Neuronal stem cell (in vitro differentiated cells): ENCODE results near the gene SUGCT.
"Not testable (repeated sequence)": the region's sequence is repeated elsewhere in the genome, so short reads cannot be mapped to it uniquely, and the experiment has no call there.

Experiments
- DNase-seq: peaks from one replicate; pipeline ENCODE4 v3.0.0-alpha.2; 2013; ENCODE audit warnings: low spot score
- H2AFZ ChIP-seq: one replicate; pipeline ENCODE4 v1.6.1; 2013; ENCODE audit warnings: mild to moderate bottlenecking, low read length, inconsistent platforms
- H2AK5ac ChIP-seq: 2 replicates; pipeline ENCODE4 v1.6.1; 2013; ENCODE audit warnings: low read depth, mild to moderate bottlenecking, inconsistent platforms, low read length, moderate library complexity, mixed read lengths
- H2BK120ac ChIP-seq: 2 replicates; pipeline ENCODE4 v1.6.1; 2013; ENCODE audit warnings: low read depth, mild to moderate bottlenecking, inconsistent platforms, low read length, moderate library complexity, mixed read lengths
- H2BK12ac ChIP-seq: one replicate; pipeline ENCODE4 v1.6.1; 2013; ENCODE audit warnings: low read length, inconsistent platforms
- H2BK15ac ChIP-seq: 2 replicates; pipeline ENCODE4 v1.6.1; 2013; ENCODE audit warnings: mild to moderate bottlenecking, low read length, inconsistent platforms, mixed read lengths
- H2BK5ac ChIP-seq: one replicate; pipeline ENCODE4 v1.6.1; 2013; ENCODE audit warnings: inconsistent platforms, mild to moderate bottlenecking, low read length, moderate library complexity
- H3K14ac ChIP-seq: one replicate; pipeline ENCODE4 v1.6.1; 2013; ENCODE audit warnings: low read length, inconsistent platforms
- H3K18ac ChIP-seq: 2 replicates; pipeline ENCODE4 v1.6.1; 2013; ENCODE audit warnings: low read length, inconsistent platforms
- H3K23ac ChIP-seq: 2 replicates; pipeline ENCODE4 v1.6.1; 2013; ENCODE audit warnings: low read depth, mild to moderate bottlenecking, mixed read lengths, low read length, inconsistent platforms; ENCODE audit not compliant: poor library complexity
- H3K27ac ChIP-seq: replicated peaks from 3 replicates; pipeline ENCODE4 v1.5.1; 2013; ENCODE audit warnings: low read length, inconsistent platforms
- H3K27me3 ChIP-seq, 3 experiments: 2 replicates each; pipeline ENCODE4 v1.6.1; 2013; ENCODE audit warnings: low read length in 3 of 3, mild to moderate bottlenecking in 2 of 3, inconsistent platforms in 1 of 3, low read depth in 1 of 3, mixed read lengths in 1 of 3, moderate library complexity in 1 of 3; ENCODE audit not compliant: control insufficient read depth in 3 of 3, insufficient read depth in 3 of 3
- H3K36me3 ChIP-seq, 2 donors: replicated peaks in 1 of 2; 2 replicates each; pipeline ENCODE4 v1.6.1; 2013; ENCODE audit warnings: low read length in 2 of 2; ENCODE audit not compliant: control insufficient read depth in 2 of 2, insufficient read depth in 2 of 2
- H3K4ac ChIP-seq: 2 replicates; pipeline ENCODE4 v1.6.1; 2013; ENCODE audit warnings: inconsistent platforms, mild to moderate bottlenecking, low read length, moderate library complexity
- H3K4me1 ChIP-seq, 2 donors: 1 replicate in 1 of 2; 2 replicates in 1 of 2; pipeline ENCODE4 v1.6.1; 2013; ENCODE audit warnings: low read length in 2 of 2, low read depth in 1 of 2; ENCODE audit not compliant: control insufficient read depth in 2 of 2, insufficient read depth in 1 of 2
- H3K4me2 ChIP-seq: one replicate; pipeline ENCODE4 v1.6.1; 2013; ENCODE audit warnings: mild to moderate bottlenecking, low read length, inconsistent platforms; ENCODE audit not compliant: insufficient read depth, poor library complexity, severe bottlenecking
- H3K4me3 ChIP-seq, 2 donors: 2 replicates each; pipeline ENCODE4 v1.5.1; 2013; ENCODE audit warnings: low read length in 2 of 2, mild to moderate bottlenecking in 2 of 2, inconsistent platforms in 1 of 2, moderate library complexity in 1 of 2
- H3K79me1 ChIP-seq: one replicate; pipeline ENCODE4 v1.6.1; 2013; ENCODE audit warnings: low read depth, mild to moderate bottlenecking, inconsistent platforms, low read length, moderate library complexity
- H3K9ac ChIP-seq: one replicate; pipeline ENCODE4 v1.6.1; 2013; ENCODE audit warnings: mild to moderate bottlenecking, low read depth, low read length, inconsistent platforms; ENCODE audit not compliant: poor library complexity
- H3K9me3 ChIP-seq, 2 donors: replicated peaks in 1 of 2; 2 replicates each; pipeline versions ENCODE3 to v1.6.1; 2013; ENCODE audit warnings: low read length in 2 of 2, mild to moderate bottlenecking in 2 of 2, inconsistent platforms in 1 of 2, low read depth in 1 of 2, mixed read lengths in 1 of 2, moderate library complexity in 1 of 2; ENCODE audit not compliant: control insufficient read depth in 2 of 2, insufficient read depth in 1 of 2
- H4K8ac ChIP-seq: one replicate; pipeline ENCODE4 v1.6.1; 2013; ENCODE audit warnings: low read depth, mild to moderate bottlenecking, inconsistent platforms, low read length, moderate library complexity
- H4K91ac ChIP-seq: one replicate; pipeline ENCODE4 v1.6.1; 2013; ENCODE audit warnings: low read length, low read depth, mild to moderate bottlenecking, inconsistent platforms; ENCODE audit not compliant: poor library complexity
- WGBS, 2 donors: extraction: QIAGEN DNeasy Blood & Tissue Kit; methylation state at CpG; one replicate each; pipeline ENCODE4 v1.1.7; 2013; ENCODE audit warnings: missing lambda C conversion rate in 2 of 2, mixed read lengths in 1 of 2; ENCODE audit not compliant: insufficient read length in 2 of 2, insufficient replicate concordance in 1 of 2; ENCODE audit errors: extremely low coverage in 2 of 2; 5-methylcytosine and 5-hydroxymethylcytosine counted together

SUGCT gene

GRCh38 chr7:40248681-40249080 lies 113.9 kb downstream of the SUGCT start:
- Histone ChIP-seq H3K27ac (no peak overlapping the region), H3K18ac (no peak overlapping the region), H3K27me3 (no peaks in the 10 kb centered on the region), H2BK12ac (no peak overlapping the region), H2BK120ac (no peak overlapping the region), H3K9me3 (no peaks in the 10 kb centered on the region), H3K4me1 (peaks cover 0 to 4% of the 10 kb centered on the region in 2 donors), H3K36me3 (no peaks in the 10 kb centered on the region), H3K14ac (no peak overlapping the region), H3K4me3 (no peak overlapping the region), H2BK15ac (no peak overlapping the region), H4K91ac (no peak overlapping the region), H2AK5ac (no peak overlapping the region), H2BK5ac (no peak overlapping the region), H3K4me2 (no peak overlapping the region), H3K23ac (no peak overlapping the region), H4K8ac (no peak overlapping the region), H3K9ac (no peak overlapping the region), H3K79me1 (no peaks in the 10 kb centered on the region), H2AFZ (no peak overlapping the region), H3K4ac (no peak overlapping the region)
- WGBS, 2 donors, result no CpG with 5 or more reads among the region's 8 CpGs
- no peak for DNase-seq

- not testable (repeated sequence) for H2BK15ac ChIP-seq, H3K18ac ChIP-seq, H3K14ac ChIP-seq, H2AK5ac ChIP-seq, H3K23ac ChIP-seq, H2BK12ac ChIP-seq, H3K9ac ChIP-seq, H3K9me3 ChIP-seq, H3K36me3 ChIP-seq, H3K4ac ChIP-seq, H3K4me1 ChIP-seq, H2BK5ac ChIP-seq, H3K4me3 ChIP-seq, H2AFZ ChIP-seq, H3K27me3 ChIP-seq, DNase-seq, H4K91ac ChIP-seq, H3K79me1 ChIP-seq, H3K27ac ChIP-seq, H2BK120ac ChIP-seq, H4K8ac ChIP-seq, H3K4me2 ChIP-seq
- no CpG with 5 or more reads among the region's 11 CpGs for WGBS, 2 donors
Measured at GRCh38 chr7:40253444-40253843, 118.6 kb downstream of the SUGCT start.

GRCh38 chr7:40263752-40264390 lies 129.1 kb downstream of the SUGCT start:
- no CpG with 5 or more reads among the region's 3 CpGs for WGBS, 2 donors
- no peak for DNase-seq

GRCh38 chr7:40267583-40267982 lies 132.8 kb downstream of the SUGCT start:
- H3K4me3 ChIP-seq, result no peak overlapping the region
- H3K18ac ChIP-seq, result no peak overlapping the region
- H3K4me1 ChIP-seq, result no peaks in the 10 kb centered on the region
- no peak overlapping the region for H3K4ac ChIP-seq
- no peak overlapping the region for H4K8ac ChIP-seq
- no peaks in the 10 kb centered on the region for H3K27me3 ChIP-seq
- H3K23ac ChIP-seq, result no peak overlapping the region
- no peaks in the 10 kb centered on the region for H3K36me3 ChIP-seq
- H2AFZ ChIP-seq, result no peak overlapping the region
- no peaks in the 10 kb centered on the region for H3K9me3 ChIP-seq
- no peak for DNase-seq
- no peak overlapping the region for H3K14ac ChIP-seq
- H2BK120ac ChIP-seq, result no peak overlapping the region
- H4K91ac ChIP-seq, result no peak overlapping the region
- WGBS, 2 donors, result no CpG with 5 or more reads among the region's 1 CpG
- H2BK15ac ChIP-seq, result no peak overlapping the region
- no peak overlapping the region for H2AK5ac ChIP-seq
- H3K9ac ChIP-seq, result no peak overlapping the region
- no peaks in the 10 kb centered on the region for H3K79me1 ChIP-seq
- H2BK12ac ChIP-seq, result no peak overlapping the region
- no peak overlapping the region for H2BK5ac ChIP-seq
- H3K4me2 ChIP-seq, result no peak overlapping the region
- H3K27ac ChIP-seq, result no peak overlapping the region

More at GRCh38 chr7:40263752-40264390, 129.1 kb downstream of the SUGCT start:
- H3K18ac ChIP-seq, result no peak overlapping the region
- H3K14ac ChIP-seq, result no peak overlapping the region
- H3K36me3 ChIP-seq, result no peaks in the 10 kb centered on the region
- H3K9ac ChIP-seq, result no peak overlapping the region
- no peak overlapping the region for H2BK12ac ChIP-seq
- no peak overlapping the region for H3K4me2 ChIP-seq
- H4K8ac ChIP-seq, result no peak overlapping the region
- H2AFZ ChIP-seq, result no peak overlapping the region
- H3K27ac ChIP-seq, result no peak overlapping the region
- H2AK5ac ChIP-seq, result no peak overlapping the region
- H2BK15ac ChIP-seq, result no peak overlapping the region
- H3K79me1 ChIP-seq, result no peaks in the 10 kb centered on the region
- no peaks in the 10 kb centered on the region for H3K27me3 ChIP-seq
- H3K4me1 ChIP-seq, result no peaks in the 10 kb centered on the region
- no peak overlapping the region for H3K23ac ChIP-seq
- no peak overlapping the region for H3K4ac ChIP-seq
- H3K9me3 ChIP-seq, result no peaks in the 10 kb centered on the region
- no peak overlapping the region for H2BK120ac ChIP-seq
- no peak overlapping the region for H3K4me3 ChIP-seq
- H4K91ac ChIP-seq, result no peak overlapping the region
- H2BK5ac ChIP-seq, result no peak overlapping the region
